Tibial nerve (tissue), 4 donors: Measurements from ENCODE around the gene STK38. TPM values are rescaled to one million over a fixed set of nuclear protein-coding genes. Genes with fewer than 3 reads are reported as not detected.

ENCODE experiments used
- DNase-seq, 2 donors: peaks; one replicate each; pipeline ENCODE4 v3.0.0-alpha.2; 2019; ENCODE audit warnings: low spot score in 2 of 2
- H3K27ac ChIP-seq, 4 donors: fragments of 200-600 bp; sonication (generic) in 3 of 4; one replicate each; pipeline ENCODE4 v1.5.1; 2017 to 2019; ENCODE audit warnings: mild to moderate bottlenecking in 1 of 4
- H3K27me3 ChIP-seq, 2 donors: fragments of 200-600 bp; sonication (generic) in 1 of 2; one replicate each; pipeline versions ENCODE4 v1.5.1 to v1.6.0; 2017 to 2019
- H3K36me3 ChIP-seq, 3 donors: fragments of 200-600 bp; sonication (generic); one replicate each; pipeline ENCODE4 v1.5.1; 2018 to 2019
- H3K4me1 ChIP-seq, 4 donors: fragments of 200-600 bp; sonication (generic) in 3 of 4; one replicate each; pipeline ENCODE4 v1.5.1; 2017 to 2019
- H3K4me3 ChIP-seq, 4 donors: fragments of 200-600 bp; sonication (generic) in 3 of 4; one replicate each; pipeline ENCODE4 v1.5.1; 2017 to 2019; ENCODE audit warnings: mild to moderate bottlenecking in 1 of 4, moderate library complexity in 1 of 4
- H3K9me3 ChIP-seq, 4 donors: fragments of 200-600 bp; sonication (generic) in 3 of 4; one replicate each; pipeline ENCODE4 v1.5.1; 2017 to 2019
- CTCF ChIP-seq, 5 experiments: fragments of 200-600 bp in 3 of 5; fragments of 450-650 bp in 2 of 5; sonication (generic) in 3 of 5; IDR thresholded peaks; one replicate each; pipeline ENCODE4 v1.5.1; 2016 to 2019; ENCODE audit warnings: antibody characterized with exemption in 5 of 5, mild to moderate bottlenecking in 3 of 5, moderate library complexity in 2 of 5
- EP300 ChIP-seq, 2 donors: sonication (generic); formaldehyde crosslinking; IDR thresholded peaks; one replicate each; pipeline ENCODE4 v1.6.1; 2017; ENCODE audit warnings: antibody characterized with exemption in 2 of 2, mild to moderate bottlenecking in 1 of 2
- POLR2A ChIP-seq, 2 donors: fragments of 450-650 bp; IDR thresholded peaks; one replicate each; pipeline ENCODE4 v1.6.1; 2017; ENCODE audit warnings: antibody characterized with exemption in 2 of 2, mild to moderate bottlenecking in 2 of 2, moderate library complexity in 2 of 2
- WGBS, 2 donors: methylation state at CpG; one replicate each; pipeline ENCODE4 v1.1.5; 2018; 5-methylcytosine and 5-hydroxymethylcytosine counted together
- total RNA-seq, 4 donors: library from RNA; depleted of rRNA; stranded (reverse); fragments of >200 nt; gene quantifications; one replicate each; pipeline ENCODE4 v1.1.0, GENCODE V29; 2016

The STK38 gene
- total RNA-seq, 4 donors from 2014 or later = 38.1 to 61.7 (median 49.1) TPM

- DNase-seq = no peak
- no peaks in the 10 kb centered on the region for H3K9me3 ChIP-seq
- H3K4me1 ChIP-seq = peaks cover 0 to 8% (median 0%) of the 10 kb centered on the region in 4 donors
- H3K4me3 ChIP-seq = no peak overlapping the region
- no peaks in the 10 kb centered on the region for H3K27me3 ChIP-seq
- H3K27ac ChIP-seq = no peak overlapping the region
- 92 to 93% methylated on average over 4 of the region's 4 CpGs for WGBS, 2 donors
- TF ChIP-seq POLR2A (IDR thresholded peaks at IDR 0.05) (no peak), CTCF (IDR thresholded peaks at IDR 0.05) (no peak), EP300 (IDR thresholded peaks at IDR 0.05) (no peak)
- no peaks in the 10 kb centered on the region for H3K36me3 ChIP-seq
Measured at GRCh38 chr6:36560822-36561221, 13.5 kb upstream of the STK38 start.

- H3K27me3 ChIP-seq = no peaks in the 10 kb centered on the region
- TF ChIP-seq CTCF (IDR thresholded peaks at IDR 0.05) (no peak), EP300 (IDR thresholded peaks at IDR 0.05) (no peak), POLR2A (IDR thresholded peaks at IDR 0.05) (no peak)
- no peaks in the 10 kb centered on the region for H3K9me3 ChIP-seq
- H3K36me3 ChIP-seq = no peaks in the 10 kb centered on the region
- peak overlapping the region in 1 of 4 donors; percentile 55 for H3K27ac ChIP-seq
- no peak overlapping the region for H3K4me3 ChIP-seq
- 61% methylated on average over 7 of the region's 7 CpGs for WGBS, 2 donors
- H3K4me1 ChIP-seq = peaks cover 0 to 23% (median 0%) of the 10 kb centered on the region in 4 donors
- no peak for DNase-seq
Measured at GRCh38 chr6:36559011-36559793, 11.9 kb upstream of the STK38 start.

- WGBS, 2 donors = 88 to 92% methylated on average over 5 of the region's 5 CpGs
- no peak overlapping the region for H3K27ac ChIP-seq
- peaks cover 0 to 23% (median 0%) of the 10 kb centered on the region in 4 donors for H3K4me1 ChIP-seq
- no peaks in the 10 kb centered on the region for H3K9me3 ChIP-seq
- no peaks in the 10 kb centered on the region for H3K36me3 ChIP-seq
- no peak for TF ChIP-seq CTCF (IDR thresholded peaks at IDR 0.05)
- no peak for DNase-seq
- H3K27me3 ChIP-seq = no peaks in the 10 kb centered on the region
- H3K4me3 ChIP-seq = no peak overlapping the region
Measured at GRCh38 chr6:36556281-36556680, 9.0 kb upstream of the STK38 start.

DNA sequence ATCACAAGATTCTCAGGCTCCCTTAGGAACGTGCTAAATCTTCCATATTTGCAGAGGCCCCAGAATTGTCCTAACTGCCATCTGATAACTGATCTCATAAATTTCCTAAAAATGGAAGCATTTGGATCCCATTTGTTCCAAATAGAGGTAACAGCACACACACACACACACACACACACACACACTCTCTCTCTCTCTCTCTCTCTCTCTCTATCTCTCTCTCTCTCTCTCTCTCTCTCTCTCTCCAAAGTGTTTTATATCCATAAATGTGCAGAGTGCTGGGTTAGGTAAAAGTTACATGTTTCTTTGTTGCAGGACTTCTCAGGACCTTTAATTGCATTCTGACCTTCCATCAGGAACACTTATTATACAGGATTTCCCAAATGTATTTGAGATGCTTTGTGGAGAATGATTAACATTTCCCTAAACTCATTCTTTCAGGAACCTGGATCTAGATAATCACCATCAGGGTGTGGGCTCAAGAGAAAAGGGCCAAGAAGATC is 8.5 kb upstream of the STK38 start:
- no peak for TF ChIP-seq POLR2A (IDR thresholded peaks at IDR 0.05)
- no peak for TF ChIP-seq EP300 (IDR thresholded peaks at IDR 0.05)
- no peak for TF ChIP-seq CTCF (IDR thresholded peaks at IDR 0.05)
- 34 to 56% methylated on average over 1 of the region's 1 CpG for WGBS, 2 donors
- H3K9me3 ChIP-seq = no peaks in the 10 kb centered on the region
- no peak overlapping the region for H3K4me3 ChIP-seq
- no peaks in the 10 kb centered on the region for H3K36me3 ChIP-seq
- DNase-seq = no peak
- no peak overlapping the region for H3K27ac ChIP-seq
- H3K4me1 ChIP-seq = peaks cover 0 to 23% (median 0%) of the 10 kb centered on the region in 4 donors
- no peaks in the 10 kb centered on the region for H3K27me3 ChIP-seq

GRCh38 chr6:36550473-36551000 is 3.3 kb upstream of the STK38 start:
- Histone ChIP-seq H3K4me1 (peaks cover 0 to 26% (median 8%) of the 10 kb centered on the region in 4 donors), H3K27me3 (no peaks in the 10 kb centered on the region), H3K9me3 (no peaks in the 10 kb centered on the region), H3K27ac (no peak overlapping the region), H3K4me3 (no peak overlapping the region), H3K36me3 (no peaks in the 10 kb centered on the region)
- no peak for TF ChIP-seq POLR2A (IDR thresholded peaks at IDR 0.05)
- no peak for TF ChIP-seq CTCF (IDR thresholded peaks at IDR 0.05)
- TF ChIP-seq EP300 (IDR thresholded peaks at IDR 0.05) = no peak
- DNase-seq = no peak
- 93 to 97% methylated on average over 1 of the region's 1 CpG for WGBS, 2 donors
